ENCODE data around the gene GPAM.

- no peak for TF ChIP-seq CTCF (IDR thresholded peaks at IDR 0.05)
- no peak for TF ChIP-seq POLR2A (IDR thresholded peaks at IDR 0.05)
Measured at GRCh38 chr10:112126172-112126571, 57.4 kb downstream of the GPAM start.

Measured in esophagus squamous epithelium (tissue), 4 donors.